NCI-H460 (cell line): ENCODE measurements around the gene RAD51B. TPM values are rescaled to one million over a fixed set of nuclear protein-coding genes. Genes with fewer than 3 reads are reported as not detected.
"Not testable (repeated sequence)": the region's sequence is repeated elsewhere in the genome, so short reads cannot be mapped to it uniquely, and the experiment has no call there.

Experiments used
- DNase-seq: peaks from one replicate; pipeline ENCODE4 v3.0.0-alpha.2; 2016; ENCODE audit warnings: low read depth; ENCODE audit errors: extremely low read depth
- total RNA-seq: library from RNA; depleted of rRNA; stranded (reverse); fragments of >200 nt; shearing (Covaris generic); gene quantifications from 2 replicates; pipeline ENCODE4 v1.2.3, GENCODE V29; 2014

RAD51B gene
- total RNA-seq, 1 experiment from 2014 or later, result 13.4 TPM

GRCh38 chr14:68257969-68258368, 438.4 kb downstream of the RAD51B start:
- no peak for DNase-seq

DNA sequence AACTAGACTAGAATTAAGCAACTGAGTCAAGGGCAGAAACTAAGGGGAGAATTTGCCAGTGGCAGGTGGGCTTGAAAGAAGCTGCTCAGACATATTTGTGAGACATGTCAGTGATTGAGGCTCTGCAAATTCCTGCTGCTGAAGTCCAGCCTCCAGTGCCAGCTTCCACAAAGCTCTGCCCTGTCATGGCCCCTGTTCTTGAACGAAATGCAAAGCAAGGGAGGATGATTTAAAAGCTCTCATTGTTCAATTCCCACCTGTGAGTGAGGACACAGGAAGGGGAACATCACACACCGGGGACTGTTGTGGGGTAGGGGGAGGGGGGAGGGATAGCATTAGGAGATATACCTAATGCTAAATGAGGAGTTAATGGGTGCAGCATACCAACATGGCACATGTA, 439.4 kb downstream of the RAD51B start:
- DNase-seq, result not testable (repeated sequence)

GRCh38 chr14:68260121-68260520, 440.5 kb downstream of the RAD51B start:
- DNase-seq, result no peak

DNA sequence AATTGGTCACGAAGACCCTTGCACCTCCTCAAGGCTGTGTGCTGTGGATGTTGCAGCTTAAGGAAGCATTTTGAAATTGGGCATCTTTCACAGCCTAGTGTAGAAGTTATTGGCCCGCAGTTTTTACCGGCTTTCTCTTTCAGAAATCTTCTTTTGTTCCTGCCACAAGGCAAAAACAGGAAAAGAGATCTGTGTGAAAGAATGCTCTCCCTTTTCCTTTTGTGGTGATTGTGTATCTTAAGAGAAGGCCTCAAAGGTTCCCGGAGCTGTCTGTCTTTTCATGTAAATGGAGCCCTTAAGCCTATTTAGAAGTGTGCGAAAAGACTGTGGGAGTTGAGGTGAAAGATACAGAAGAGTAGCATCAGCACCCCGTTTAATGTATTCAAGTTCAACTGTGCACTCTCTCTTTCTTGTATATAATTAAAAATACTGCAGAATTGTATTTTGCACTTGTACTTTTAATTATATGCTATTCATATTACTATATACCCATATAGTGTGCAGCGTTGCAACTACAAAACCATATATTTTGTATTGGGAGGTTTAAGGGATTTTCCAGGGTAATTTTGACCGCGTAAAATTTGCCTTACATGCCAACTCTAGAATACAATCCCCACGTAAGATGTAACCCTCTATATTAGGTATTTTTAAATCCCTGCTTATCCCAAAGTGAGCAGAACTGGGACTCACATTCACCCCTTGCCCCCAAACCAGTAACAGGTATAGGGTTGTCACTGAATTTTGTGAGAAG, 441.7 kb downstream of the RAD51B start:
- no peak for DNase-seq

GRCh38 chr14:68262567-68262966, 443.0 kb downstream of the RAD51B start:
- no peak for DNase-seq

GRCh38 chr14:68263563-68264259, 444.1 kb downstream of the RAD51B start:
- no peak for DNase-seq

DNA sequence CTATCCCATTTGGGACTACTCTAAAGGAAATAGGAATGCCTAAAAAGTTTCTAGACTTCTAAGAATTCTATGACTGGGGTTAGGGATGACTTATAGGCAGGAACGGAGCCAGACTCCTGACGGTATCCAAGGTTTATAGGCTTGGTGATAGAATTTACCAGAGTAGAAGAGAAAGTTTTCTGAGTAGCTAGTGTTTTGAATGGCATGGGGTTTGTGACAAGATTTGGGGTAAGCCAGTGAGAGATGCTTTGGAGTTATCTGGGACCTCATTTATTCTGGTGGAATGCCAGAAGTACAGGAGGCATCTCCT, 444.6 kb downstream of the RAD51B start:
- DNase-seq, result no peak

DNA sequence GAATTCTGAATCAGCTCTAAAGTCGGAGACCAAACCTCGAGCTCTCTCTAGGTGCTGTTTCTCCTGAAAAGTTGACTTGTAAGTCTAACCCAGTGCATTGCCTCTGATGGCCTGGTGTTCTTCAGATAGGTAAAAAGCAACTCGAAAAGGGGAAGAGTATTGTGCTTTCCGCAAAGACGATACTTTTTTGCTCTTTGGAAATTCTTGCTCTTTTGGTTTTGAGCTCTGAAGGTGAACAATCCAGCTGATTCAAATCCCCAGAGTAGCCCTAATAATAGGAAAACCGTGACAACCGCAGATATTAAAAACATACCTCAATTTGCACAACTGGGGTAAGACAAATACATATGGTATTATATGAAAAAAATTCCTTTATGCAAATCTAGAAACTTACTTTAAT, 447.4 kb downstream of the RAD51B start:
- no peak for DNase-seq

DNA sequence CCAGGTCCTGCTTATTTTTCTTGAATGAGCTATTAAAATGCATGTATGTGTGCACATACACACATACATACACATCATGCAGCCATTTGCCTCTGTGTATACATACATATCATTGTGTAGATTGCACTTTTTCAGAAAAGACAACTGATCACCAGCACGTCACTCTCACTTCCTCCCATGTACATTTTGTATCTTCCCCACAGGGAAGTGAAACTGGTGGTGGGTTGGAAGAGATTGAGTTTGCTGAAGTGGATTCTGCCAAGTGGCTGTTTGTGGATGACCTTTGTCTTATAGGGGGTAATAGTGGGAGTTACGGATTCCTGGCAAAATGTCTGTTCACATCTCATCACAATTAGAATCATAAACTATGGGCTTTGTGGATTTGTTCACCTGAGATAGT, 448.6 kb downstream of the RAD51B start:
- no peak for DNase-seq

DNA sequence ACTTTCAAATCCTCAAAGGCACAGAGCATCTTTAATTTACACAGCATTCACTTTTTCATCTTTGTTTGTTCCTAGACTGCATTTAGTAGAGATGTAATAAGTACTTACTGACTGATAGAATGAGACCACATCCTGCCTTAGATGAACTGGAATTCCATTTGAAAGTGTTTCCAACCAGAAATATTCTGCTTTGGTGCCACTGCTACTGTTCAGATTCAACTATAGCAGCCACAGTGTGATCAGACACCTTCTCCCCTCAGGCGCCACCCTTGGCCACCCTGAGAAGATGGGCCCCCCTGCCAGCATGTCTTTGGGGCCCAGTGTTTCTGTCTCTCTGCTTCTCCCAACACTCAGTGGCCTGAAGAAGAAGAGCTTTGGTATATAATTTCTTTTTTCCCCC, 449.1 kb downstream of the RAD51B start:
- DNase-seq, result no peak

- no peak for DNase-seq
Measured at GRCh38 chr14:68269136-68269927, 449.8 kb downstream of the RAD51B start.

GRCh38 chr14:68270342-68270741, 450.8 kb downstream of the RAD51B start:
- no peak for DNase-seq

GRCh38 chr14:68271913-68272391, 452.4 kb downstream of the RAD51B start:
- DNase-seq, result no peak

- DNase-seq, result no peak
Measured at GRCh38 chr14:68273413-68273812, 453.8 kb downstream of the RAD51B start.

- no peak for DNase-seq
Measured at GRCh38 chr14:68274725-68275124, 455.1 kb downstream of the RAD51B start.

DNA sequence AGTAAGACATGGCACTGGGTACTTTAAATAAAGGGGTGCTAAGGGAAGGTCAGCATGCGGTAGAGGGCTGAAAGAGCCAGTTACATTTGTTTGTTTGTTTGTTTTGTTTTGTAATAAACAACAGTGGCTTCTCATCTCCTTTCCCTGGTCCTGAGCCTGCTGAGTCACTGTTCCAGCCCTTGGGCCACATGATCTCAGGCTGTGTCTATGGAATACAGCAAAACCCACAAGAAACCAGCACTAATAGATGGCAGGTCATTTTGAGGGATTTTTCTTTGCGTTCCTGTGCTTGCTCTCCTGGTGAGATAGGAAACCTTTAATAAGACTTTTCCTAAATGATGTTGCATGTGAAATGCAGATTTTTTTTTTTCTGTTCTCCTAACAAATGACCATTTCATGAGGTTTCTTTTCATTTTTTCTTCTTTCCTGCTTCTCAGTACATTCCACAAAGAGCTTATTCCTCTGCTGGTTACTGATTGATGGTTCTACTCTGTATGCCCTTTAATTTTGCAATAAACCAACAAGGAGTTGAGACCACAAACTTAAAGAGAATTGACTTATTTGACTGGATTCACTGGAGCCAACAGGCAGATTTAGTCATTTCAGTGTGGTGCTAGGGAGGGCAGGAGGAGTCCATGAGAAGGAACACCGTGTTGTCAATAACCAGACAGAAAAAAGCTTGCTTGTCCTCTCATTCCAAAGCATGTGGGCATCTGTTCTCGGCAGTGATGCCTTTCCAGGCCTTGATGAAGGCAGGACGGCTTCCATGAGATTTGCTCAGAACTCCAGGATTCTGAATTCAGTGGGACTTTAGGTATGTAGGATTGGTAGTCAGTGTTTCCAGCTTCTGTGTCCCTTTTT, 459.2 kb downstream of the RAD51B start:
- peak; percentile 70 for DNase-seq

DNA sequence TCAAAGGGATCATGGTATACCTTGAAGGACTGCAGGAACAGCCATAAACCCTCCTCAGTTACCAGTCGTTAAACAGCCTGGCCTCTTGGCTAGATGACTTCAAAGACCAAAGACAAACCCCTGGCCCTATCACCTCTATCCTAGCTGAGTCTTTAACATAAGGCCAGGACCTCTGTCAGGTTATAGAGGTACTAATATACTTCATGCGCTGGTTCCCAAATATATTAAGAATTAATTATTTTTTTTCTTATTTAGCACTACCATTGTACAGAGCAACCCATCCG, 459.8 kb downstream of the RAD51B start:
- no peak for DNase-seq

GRCh38 chr14:68279777-68280233, 460.2 kb downstream of the RAD51B start:
- no peak for DNase-seq

DNA sequence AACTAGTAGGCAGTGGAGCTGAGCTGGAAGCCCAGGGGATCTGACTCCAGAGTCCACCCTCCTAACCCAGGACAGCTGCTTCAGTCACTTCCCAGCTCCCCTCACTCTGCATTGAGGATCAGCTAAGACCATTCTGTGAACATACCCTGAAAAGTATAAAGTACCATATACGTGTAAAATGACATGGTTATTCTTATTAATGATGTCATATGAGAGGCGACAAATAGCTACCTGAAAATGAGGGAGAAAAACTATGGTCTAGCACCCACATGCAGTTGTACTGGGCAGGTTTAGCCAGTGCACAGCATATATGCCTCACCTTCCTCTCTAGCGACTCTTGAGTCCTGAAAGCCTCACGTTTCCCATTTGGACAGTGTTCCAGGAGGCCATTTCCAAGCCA, 461.9 kb downstream of the RAD51B start:
- no peak for DNase-seq

GRCh38 chr14:68282479-68283377, 463.1 kb downstream of the RAD51B start:
- no peak for DNase-seq
